EL (cell line): ENCODE results near the gene KASH5.

Source experiments
- DNase-seq: peaks from one replicate; pipeline ENCODE4 v3.0.0-alpha.2; 2016

The KASH5 gene

DNA sequence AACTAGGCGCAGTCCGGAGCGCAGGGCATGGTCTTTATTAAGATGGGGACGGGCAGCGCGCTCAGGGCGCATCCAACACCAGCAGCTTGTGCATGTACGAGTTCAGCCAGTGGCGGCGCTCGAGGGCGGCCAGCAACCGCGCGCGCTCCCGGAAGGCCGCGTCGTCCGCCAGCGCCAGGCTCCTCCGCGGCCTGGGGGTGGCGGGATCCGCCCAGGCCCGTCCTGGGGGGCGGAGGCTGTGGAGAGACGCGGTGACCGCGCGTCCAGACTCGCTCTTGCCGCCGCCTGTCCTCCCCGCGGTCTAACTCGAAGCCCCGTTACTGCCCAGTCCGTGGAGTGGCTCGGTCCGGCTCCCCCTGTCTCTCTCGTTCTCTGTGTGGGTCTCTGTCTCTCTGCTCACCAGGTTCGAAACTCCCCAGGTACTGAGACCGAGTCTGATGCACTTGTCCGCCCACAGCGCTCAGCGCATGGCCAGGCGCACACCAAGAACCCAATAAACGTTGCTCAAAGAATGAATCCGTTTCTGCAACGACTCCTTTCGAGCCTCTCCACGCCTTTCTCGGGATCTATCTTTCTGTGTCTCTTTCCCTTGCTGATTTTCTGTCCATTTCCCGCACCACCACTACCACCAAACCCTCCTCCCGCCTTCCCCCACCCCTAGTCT lies 34.5 kb downstream of the KASH5 start:
- peak; percentile 38 for DNase-seq

DNA sequence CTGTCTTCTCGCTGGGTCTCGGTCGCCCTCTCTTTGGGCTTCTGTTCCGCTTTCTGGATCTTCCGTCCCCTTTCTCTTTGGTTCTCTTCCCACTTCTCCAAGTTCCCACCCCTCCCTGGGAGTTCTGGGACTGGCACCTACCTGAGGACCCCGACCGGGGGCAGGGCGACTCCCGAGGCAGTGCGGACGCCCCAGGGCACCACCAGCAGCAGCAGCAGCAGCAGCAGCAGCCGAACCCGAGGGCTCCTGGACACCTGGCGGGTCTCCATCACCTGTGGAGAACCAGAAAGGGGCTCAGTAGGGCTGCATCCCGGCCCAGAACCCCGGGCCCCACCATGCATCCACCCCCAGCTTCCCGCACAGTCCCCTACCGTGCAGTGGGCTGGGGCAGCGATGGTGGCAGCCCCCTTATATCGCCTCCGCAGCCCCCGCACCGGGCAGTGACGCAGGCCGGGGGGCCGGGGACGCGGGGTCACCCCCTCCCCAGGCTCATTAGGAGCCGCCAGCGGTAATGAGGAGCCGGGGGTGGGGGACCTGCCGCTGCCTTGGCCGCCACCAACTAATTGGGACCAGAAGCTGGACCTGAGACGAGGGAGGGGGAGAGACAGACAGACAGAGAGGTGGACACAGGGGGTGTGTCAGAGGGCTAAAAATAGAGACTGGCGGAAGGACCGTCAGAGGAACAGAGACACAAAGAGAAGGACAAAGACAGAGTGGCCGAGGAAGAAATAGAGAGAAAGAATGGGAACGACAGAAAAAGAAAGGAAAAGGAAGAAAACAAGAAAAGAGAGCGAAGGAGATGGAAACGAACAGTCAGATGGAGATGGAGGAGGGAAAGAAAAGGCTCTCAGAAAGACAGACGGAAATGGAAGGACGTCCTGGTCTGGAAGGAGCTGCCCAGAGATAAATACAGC lies 35.3 kb downstream of the KASH5 start, which contains the start of gene PTH2:
Gene PTH2, minus strand, starts transcription at position 371 of the 914 bp plus-strand sequence. Its CDS starts 102 bp downstream, at position 269.
- DNase-seq = no peak

DNA sequence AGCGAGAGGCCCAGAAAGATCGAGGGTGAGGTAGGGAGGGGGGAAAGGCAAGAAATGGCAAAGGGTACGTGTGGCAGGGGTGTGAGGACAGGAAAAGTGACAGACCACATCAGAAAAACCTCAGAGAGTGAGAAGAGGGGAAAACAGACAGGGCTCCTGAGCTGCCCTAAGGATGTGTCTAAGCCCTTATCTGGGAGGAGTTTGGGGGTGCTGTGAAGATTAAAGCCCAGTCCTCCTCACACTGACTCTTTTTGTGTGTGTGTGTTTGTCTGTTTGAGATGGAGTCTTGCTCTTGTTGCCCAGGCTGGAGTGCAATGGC lies 35.9 kb downstream of the KASH5 start:
- DNase-seq = no peak

DNA sequence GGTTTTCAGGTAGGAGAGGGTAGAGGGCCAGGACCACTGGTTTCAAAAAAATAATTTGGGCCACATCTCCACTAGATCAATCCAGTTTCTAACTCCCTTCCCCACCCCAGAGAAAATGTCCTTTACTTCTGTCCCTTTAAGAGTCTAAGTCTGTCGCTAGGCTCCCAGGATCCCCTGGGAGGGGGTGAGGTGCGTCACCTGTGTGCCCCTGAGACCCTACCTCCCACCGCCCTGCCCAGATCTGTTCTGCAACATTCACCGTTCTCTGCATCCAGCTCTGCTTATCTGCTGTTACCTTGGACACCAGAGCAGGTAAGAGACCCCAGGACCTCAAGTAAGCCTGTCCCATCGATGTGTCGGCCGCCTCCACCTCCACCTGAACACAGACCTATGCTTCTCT lies 37.1 kb downstream of the KASH5 start, which contains the start of gene GFY:
Gene GFY, plus strand, starts transcription at position 211 of the 400 bp plus-strand sequence. CDS start 1,043 bp downstream, outside the sequence.
- no peak for DNase-seq

DNA sequence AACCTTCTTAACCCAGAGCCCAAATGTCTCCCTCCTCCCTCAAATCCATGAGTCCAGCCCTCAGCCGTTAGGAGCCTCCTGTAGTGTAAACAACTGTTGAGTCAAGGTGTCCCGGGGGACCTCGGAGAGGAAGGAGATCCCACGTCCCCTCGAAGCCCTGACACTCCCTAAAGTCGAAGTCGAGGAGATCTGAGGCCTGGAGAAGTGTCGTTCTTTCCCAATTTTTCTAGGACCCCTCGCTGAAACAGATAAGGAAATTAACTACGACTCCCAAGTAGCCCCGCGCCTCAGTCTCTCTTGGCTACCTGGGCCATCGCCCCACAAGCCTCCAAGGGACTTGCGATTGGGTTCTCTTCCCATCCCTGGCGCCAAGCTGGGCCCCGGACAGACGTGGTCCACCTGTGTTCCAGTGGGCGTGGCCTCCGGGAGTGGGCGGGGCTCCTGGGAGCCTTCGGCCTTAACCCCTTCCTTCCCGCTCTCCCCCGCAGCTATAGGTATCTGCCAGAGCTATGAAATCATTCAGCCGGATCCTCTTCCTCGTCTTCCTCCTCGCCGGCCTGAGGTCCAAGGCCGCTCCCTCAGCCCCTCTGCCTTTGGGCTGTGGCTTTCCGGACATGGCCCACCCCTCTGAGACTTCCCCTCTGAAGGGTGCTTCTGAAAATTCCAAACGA lies 38.0 kb downstream of the KASH5 start:
- no peak for DNase-seq

DNA sequence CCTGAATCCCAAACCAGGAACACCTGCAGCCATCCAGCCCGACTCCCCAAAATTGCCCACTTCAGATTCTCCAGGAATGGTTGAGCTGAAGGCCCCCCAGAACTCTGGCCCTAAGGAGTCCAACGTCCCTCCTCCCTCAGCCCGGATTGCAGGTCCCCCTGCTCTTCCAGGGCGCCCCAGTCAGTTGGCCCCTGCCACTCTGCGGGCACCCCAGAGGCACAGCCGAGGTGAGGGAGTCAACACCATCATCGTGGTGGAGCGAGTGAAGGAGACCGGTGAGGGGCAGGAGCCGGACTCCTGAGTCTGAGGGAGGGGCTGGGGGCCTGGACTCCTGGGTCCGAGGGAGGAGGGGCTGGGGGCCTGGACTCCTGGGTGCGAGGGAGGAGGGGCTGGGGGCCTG lies 39.3 kb downstream of the KASH5 start:
- DNase-seq = no peak

DNA sequence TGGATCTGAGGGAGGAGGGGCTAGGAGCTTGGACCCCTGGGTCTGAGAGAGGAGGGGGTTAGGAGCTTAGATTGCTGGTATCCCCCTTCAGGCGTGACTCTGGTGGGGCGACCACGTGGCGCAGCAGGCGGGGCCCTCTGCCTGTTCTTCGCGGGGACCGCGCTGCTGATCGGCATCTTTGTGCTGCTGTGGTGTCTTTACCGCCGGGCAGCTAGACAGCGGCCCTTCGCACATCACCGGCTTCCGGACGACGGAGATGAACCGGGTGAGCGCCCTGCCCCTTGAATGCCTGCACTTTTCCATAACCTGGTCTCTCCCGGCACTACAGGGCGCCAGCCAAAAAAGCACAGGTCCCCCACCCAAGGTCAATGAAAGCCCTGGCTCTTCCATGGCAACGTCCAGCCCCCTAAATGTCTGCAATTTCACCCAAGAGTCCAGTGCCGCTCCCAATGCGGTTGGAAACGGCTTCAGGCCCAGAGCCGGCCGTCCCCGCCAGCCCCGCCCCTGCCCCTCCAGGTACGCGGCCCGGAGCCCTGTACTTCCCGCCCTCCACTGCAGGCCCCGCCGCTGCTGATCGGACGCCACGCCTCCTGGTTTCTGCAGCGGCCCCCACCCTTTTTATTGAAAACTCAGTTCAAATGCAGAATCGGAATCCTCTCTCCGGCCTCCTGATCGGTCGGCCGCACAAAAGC lies 40.0 kb downstream of the KASH5 start:
- no peak for DNase-seq

DNA sequence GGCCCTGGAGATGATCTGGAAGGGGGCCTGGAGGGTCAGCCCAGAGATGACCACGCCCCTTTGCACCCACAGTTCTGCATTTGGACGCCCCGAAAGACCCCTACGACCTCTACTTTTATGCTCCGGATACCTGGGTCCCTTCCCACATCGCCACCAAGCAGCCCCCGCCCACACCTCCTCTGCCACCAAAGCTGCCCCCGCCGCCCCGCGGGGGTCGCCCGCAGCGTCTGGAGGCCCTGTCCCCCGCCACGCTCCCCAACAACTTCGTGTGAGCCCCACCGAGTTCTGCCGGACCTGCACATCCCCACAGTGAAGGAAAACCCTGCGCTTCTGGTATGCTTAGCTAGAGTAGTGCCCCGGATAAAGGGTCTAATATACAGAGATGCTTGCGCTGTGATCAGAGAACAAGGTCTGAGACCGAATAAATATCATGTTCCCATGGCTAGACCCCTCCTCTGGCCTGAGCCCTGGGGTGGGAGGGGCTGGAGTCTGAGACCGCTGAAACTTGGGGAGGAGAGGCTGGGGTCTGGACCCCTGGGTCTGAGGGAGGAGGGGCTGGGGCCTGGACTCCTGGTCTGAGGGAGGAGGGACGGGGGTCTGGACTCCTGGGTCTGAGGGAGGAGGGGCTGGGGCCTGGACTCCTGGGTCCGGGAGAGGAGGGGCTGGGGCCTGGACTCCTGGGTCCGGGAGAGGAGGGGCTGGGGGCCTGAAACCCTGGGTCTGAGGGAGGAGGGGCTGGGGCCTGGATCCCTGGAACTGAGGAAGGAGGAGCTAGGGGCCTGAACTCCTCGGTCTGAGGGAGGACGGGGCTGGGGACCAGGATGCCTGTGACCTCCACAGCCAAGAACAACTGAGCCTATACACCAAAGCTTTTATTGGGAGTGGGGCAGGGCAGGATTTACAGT lies 40.8 kb downstream of the KASH5 start:
- no peak for DNase-seq

DNA sequence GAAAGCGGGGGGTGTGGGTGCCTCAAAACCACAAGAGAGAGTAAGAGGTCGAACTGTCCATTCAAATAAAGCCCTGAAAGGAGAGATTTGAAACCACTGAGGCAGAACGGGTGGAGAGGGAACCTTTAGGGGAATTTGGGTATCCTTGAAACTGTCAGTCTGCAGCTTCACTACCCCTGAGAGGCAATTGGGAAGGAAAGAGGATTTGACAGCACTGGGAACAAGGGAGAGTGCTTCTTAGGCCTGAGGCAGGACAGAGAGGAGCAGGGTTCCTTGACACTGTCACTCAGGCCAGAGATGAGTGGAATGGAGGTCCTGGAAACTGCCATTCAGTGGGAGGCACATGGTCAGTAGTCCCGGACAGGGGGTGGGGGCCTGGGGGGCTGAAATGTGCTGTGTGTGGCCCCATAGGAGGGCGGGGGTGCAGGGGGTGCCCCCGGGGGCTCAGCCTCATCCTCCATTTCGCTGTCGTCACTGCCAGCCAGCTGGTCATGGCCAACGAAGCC lies 42.2 kb downstream of the KASH5 start:
- no peak for DNase-seq

DNA sequence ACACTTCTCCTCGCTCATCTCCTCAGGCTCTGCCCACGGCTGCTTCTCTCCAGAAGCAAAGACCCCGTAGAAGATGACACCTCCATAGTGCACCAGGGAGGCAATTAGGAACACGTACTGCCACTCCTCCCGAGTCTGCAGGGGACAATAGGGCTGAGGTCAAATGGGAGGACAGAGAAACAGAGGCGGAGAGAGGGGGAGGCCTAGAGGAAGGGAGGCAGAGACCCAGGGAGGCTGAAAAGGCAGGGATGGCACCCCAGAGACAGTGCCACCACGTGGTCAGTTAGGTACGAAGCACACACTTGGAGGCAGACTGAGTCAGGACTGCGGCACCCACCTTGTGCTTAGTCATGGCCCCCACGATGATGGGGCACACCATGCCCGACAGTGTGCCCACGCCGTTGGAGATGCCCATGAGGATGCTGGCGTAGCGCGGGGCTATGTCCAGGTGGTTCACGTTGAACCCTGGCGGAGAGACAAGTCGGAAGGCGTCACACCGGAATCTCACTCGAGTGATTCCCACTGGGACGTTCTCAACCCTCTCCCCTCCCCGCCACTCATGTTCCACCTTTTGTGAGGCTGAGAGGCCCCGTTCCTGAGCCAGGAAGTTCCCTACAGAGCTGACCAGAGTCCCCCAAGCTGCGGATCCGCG lies 42.8 kb downstream of the KASH5 start:
- DNase-seq = no peak

DNA sequence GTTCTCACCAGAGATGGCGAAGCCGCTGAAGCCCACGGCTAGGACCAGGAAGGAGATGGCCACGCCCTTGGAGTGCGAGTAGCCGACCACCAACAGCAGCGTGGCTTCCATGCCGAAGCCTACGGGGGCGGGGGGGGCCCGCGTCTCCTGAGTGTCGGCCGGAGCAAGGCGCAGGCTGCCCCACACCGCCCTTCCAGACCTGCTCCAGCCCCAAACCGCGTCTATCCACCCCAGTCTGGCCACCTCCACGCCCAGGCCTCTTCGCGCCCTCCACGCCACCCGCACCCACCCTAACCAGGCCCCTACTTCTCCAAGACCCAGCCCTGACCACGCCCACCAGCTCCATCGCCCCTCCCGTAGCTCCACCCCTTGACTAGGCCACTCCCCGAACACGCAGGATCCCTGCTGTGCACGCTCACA lies 43.3 kb downstream of the KASH5 start:
- no peak for DNase-seq

DNA sequence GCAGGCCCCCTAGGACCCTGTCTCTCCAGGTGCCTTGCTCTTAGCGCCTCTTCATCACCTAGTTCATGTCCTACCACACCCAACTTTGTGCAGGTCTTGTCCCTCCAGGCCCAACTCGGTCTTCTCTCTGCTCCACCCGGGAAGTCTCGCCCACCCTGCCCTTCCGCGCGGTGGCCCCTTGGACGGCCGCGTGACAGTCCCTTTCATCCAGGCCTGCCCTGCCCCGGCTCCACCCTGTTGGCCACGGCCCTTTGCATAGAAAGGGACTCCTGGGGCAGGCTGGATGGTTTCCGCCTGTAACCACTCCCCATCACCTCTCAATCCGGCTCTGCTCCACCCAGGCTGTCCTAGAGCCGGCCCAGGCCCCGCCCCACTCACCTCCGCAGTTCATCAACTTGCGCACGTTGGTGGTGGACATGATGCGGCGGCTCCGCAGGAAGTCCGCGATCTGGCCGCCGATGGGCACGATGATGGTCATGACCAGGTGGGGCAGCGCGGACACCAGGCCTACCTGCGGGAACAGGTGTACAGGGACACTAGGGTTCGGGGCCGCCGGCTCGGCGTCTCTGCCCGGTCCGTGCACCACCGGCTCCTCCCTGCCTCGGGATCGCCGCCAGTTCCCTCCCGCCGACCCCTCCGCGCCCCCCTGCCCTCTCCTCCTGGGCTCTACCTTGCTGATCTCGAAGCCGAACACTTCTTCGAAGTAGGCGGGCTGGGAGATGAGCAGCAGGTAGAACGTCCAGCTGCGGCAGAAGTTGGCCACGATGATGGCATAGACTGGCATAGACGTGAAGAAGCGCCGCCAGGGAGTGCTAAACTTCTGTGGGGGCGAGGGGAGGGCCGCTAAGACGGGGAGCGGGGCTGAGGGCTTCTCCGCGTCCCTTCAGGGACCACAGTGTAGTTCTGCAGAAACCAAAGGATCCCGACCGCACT lies 44.4 kb downstream of the KASH5 start:
- no peak for DNase-seq

DNA sequence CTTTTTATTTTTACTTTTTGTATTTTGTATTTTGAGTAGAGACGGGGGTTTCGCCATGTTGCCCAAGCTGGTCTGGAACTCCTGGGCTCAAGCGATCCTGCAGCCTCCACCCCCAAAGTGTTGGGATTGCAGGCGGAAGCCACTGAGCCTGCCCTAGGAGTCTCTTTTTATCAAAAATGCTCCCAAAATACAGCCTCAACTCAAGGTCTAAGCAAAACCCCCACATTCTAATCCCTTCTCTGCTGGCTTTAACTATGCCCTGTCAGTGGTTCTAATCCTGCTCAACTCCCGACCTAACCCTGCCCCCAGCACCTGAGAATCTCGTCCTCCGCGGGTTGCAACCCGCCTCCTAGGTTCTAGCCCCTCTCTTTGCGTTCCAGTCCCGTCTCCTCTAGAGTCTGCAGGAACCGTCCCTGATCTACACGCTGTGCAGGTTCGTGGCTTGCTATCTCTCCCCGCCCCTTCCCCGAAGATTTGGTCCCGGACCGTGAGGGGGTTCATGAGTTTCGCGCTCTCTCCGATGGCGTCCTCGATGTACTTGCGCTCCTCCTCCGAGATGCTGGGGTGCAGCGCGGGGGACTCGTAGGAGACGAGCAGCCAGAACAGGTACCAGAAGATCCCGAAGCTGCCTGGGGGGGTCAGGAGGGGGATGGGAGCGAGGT lies 45.3 kb downstream of the KASH5 start:
- no peak for DNase-seq

DNA sequence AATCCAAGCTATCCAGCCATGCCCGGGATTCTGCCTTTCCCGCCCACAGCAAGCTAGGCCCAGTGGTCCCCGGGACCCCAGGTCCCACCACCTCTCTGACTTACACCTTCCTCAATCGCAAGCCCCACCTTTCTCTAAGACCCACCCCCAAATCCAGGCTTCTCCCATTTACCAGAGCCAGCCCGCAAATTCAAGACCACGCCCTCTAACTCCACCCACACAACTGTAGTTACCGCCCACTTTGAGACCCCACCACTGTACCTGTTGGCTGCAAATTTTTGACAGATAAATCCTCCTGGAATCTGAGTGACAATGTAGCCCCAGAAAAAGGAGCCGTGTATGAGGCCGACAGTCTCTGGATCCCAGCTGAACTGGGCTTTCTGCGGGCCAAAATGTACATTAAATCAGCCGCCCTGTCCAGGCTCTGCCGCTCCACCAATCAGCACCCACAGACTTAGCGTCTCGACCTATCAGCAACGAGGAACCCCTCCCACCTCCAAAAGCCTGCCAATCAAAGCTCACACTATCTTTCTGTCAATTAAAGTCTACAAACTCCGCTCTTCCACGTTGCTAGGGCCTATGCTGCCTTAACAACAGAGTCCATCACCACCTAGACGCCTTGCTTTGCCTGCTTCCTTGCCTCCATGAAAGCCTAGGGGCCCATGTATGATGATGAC lies 47.0 kb downstream of the KASH5 start:
- DNase-seq = no peak

DNA sequence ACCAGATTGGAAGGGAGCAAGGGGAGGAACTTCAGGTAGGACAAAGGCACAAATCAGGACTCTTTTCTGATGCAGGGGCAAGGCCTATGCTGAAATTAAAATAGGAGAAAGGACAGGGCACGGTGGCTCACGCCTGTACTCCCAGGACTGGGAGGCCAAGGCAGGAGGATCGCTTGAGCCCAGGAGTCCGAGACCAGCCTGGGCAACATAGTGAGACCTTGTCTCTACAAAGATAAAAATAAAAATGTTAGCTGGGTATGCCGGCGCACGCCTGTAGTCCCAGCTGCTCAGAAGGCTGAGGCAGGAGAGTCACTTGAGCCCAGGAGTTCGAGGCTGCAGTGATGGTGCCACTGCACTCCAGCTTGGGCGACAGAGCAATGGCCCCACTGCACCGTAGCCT lies 47.6 kb downstream of the KASH5 start:
- no peak for DNase-seq

DNA sequence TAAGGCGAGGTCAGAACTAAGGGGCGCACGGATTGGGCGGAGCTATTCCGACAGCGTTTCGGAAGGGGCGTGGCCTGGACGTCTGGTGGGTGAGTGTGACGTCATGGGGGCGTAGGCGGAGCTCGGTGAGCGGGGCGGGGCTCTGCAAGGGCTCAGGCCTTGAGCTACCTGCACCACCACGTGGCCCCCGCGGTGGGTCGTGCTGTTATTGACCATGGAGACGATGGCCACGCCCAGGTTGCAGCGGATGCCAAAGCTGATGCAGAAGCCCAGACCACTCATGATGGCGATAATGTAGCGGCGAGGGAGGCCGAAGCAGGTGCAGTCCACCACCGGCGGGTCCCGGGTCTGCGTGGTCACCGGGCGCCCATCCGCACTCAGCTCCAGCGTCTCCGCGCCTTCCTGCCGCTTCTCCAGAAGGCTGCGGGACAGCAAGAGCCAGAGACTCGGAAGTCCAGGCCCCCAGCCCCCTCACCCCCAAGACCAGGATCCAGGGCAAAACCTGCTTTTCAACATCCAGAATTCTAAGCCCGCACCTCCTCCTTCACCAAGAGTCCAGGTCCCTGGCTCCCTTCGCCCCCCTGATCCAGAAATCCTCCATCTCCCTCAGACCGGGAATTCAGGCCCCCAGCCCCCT lies 48.5 kb downstream of the KASH5 start:
- no peak for DNase-seq

DNA sequence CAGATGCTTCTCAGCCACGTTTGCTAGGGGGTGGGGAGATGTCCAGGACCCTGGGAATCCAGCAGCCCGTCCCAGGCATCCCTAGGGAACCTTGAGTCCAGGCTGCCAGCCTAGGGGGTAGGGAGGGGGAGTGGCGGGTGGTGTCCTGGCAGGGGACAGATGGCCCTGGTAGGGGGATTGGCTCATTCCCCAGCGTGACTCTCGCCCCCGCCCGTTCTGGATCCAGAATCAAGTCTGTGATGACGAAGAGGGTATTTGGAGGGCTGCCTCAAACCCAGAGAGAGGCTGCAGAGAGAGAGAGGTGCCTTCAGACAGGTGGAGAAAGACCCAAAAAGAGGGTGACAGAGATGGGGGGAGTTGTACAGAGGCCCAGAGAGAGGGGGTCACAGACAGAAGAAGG lies 49.2 kb downstream of the KASH5 start:
- DNase-seq = no peak

DNA sequence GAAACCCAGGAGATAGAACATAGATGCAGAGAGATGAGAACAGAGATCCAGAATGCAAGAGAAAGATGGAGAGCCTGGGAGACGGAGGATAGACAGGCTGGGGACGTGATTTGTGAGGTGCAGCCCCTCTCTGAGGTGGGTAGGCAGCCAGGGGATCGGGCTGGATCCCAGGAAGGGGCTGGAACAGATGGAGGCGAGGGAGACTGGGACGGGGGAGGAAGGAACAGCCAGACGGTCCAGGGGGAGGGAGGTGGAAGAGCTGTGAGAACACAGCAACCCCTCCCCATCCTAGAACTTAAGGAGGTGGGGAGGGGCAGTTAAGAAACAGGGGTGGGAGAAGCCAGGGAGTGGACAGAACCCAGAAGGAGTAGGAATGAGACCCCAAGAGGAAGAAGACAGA lies 50.2 kb downstream of the KASH5 start:
- no peak for DNase-seq
